GM19372 (cell line): ENCODE results near the gene PON3.

Experiments used
- ATAC-seq: cut with Tn5 transposase; IDR thresholded peaks from one replicate; pipeline ENCODE4 v1.9.1; 2021; ENCODE audit warnings: mild to moderate bottlenecking, low read depth, moderate library complexity; ENCODE audit not compliant: unreplicated experiment

Gene PON3

GRCh38 chr7:95365151-95365550, 31.0 kb downstream of the PON3 start:
- no peak for ATAC-seq

- ATAC-seq, result no peak
Observed at GRCh38 chr7:95357623-95358022, 38.6 kb downstream of the PON3 start.

GRCh38 chr7:95342642-95343307, 53.4 kb downstream of the PON3 start:
- ATAC-seq, result no peak

- ATAC-seq, result no peak
Observed at GRCh38 chr7:95342029-95342428, 54.1 kb downstream of the PON3 start.

GRCh38 chr7:95340491-95340890, 55.7 kb downstream of the PON3 start:
- no peak for ATAC-seq

- no peak for ATAC-seq
Observed at GRCh38 chr7:95338832-95339231, 57.3 kb downstream of the PON3 start.

GRCh38 chr7:95335093-95335492, 61.1 kb downstream of the PON3 start:
- ATAC-seq, result no peak

GRCh38 chr7:95334447-95334846, 61.7 kb downstream of the PON3 start:
- ATAC-seq, result no peak

GRCh38 chr7:95330961-95331337, 65.2 kb downstream of the PON3 start:
- ATAC-seq, result peak; percentile 27

GRCh38 chr7:95330204-95330960, 65.8 kb downstream of the PON3 start:
- peak; percentile 92 for ATAC-seq

- no peak for ATAC-seq
Observed at GRCh38 chr7:95327356-95327755, 68.8 kb downstream of the PON3 start.

- ATAC-seq, result peak; percentile 73
Observed at GRCh38 chr7:95324431-95324830, 71.7 kb downstream of the PON3 start, which contains the start of gene PON1. TSS of gene PON1 (minus strand) at chr7:95324532. CDS start at chr7:95324475, 57 bp downstream.

GRCh38 chr7:95323410-95324129, 72.6 kb downstream of the PON3 start:
- ATAC-seq, result no peak

GRCh38 chr7:95322854-95323253, 73.3 kb downstream of the PON3 start:
- ATAC-seq, result no peak

- no peak for ATAC-seq
Observed at GRCh38 chr7:95322396-95322795, 73.8 kb downstream of the PON3 start.

GRCh38 chr7:95321720-95322119, 74.5 kb downstream of the PON3 start:
- ATAC-seq, result no peak

GRCh38 chr7:95320651-95321050, 75.5 kb downstream of the PON3 start:
- ATAC-seq, result no peak

GRCh38 chr7:95319570-95319969, 76.6 kb downstream of the PON3 start:
- no peak for ATAC-seq

GRCh38 chr7:95318501-95319100, 77.6 kb downstream of the PON3 start:
- ATAC-seq, result no peak

- ATAC-seq, result no peak
Observed at GRCh38 chr7:95317966-95318365, 78.2 kb downstream of the PON3 start.

GRCh38 chr7:95317546-95317945, 78.6 kb downstream of the PON3 start:
- ATAC-seq, result no peak
